Inflammatory macrophage treated with lipopolysaccharide for 1 hour (primary cell): ENCODE measurements around the gene RHEX.

Experiments used
- DNase-seq, 2 donors: peaks; one replicate each; pipeline ENCODE4 v3.0.0-alpha.2; 2020 to 2022

The RHEX gene

GRCh38 chr1:206120406-206120805 is 67.4 kb downstream of the RHEX start:
- DNase-seq, result no peak

GRCh38 chr1:206121269-206121668 is 68.3 kb downstream of the RHEX start:
- DNase-seq, result no peak

GRCh38 chr1:206122686-206123085 is 69.7 kb downstream of the RHEX start:
- no peak for DNase-seq

- DNase-seq, result no peak
Observed at GRCh38 chr1:206125346-206125745, 72.4 kb downstream of the RHEX start.

GRCh38 chr1:206127336-206127735 is 74.4 kb downstream of the RHEX start:
- DNase-seq, result no peak

GRCh38 chr1:206128196-206128595 is 75.2 kb downstream of the RHEX start:
- DNase-seq, result peak; percentile 58 to 59

GRCh38 chr1:206131037-206131436 is 78.1 kb downstream of the RHEX start:
- no peak for DNase-seq

- no peak for DNase-seq
Observed at GRCh38 chr1:206133751-206134415, 80.9 kb downstream of the RHEX start.

GRCh38 chr1:206135248-206135647 is 82.3 kb downstream of the RHEX start:
- no peak for DNase-seq

- DNase-seq, result no peak
Observed at GRCh38 chr1:206136241-206136640, 83.3 kb downstream of the RHEX start.

- no peak for DNase-seq
Observed at GRCh38 chr1:206142011-206142410, 89.0 kb downstream of the RHEX start.

- no peak for DNase-seq
Observed at GRCh38 chr1:206142770-206143169, 89.8 kb downstream of the RHEX start.

GRCh38 chr1:206143537-206144172 is 90.7 kb downstream of the RHEX start:
- no peak for DNase-seq

GRCh38 chr1:206144605-206145004 is 91.6 kb downstream of the RHEX start:
- no peak for DNase-seq

GRCh38 chr1:206145771-206146290 is 92.9 kb downstream of the RHEX start:
- no peak for DNase-seq
